ENCODE results near the gene SELENOO.

- TF ChIP-seq CTCF (IDR thresholded peaks at IDR 0.05), result no peak
- no peak for TF ChIP-seq POLR2A (IDR thresholded peaks at IDR 0.05)
Measured at GRCh38 chr22:50229370-50229769, 28.6 kb downstream of the SELENOO start.

Measured in ovary (tissue), 3 donors.